GM13977 (cell line): ENCODE results near the gene COL27A1.

ENCODE experiments used
- DNase-seq: peaks from one replicate; pipeline ENCODE4 v3.0.0; 2012; ENCODE audit warnings: low spot score
- in situ Hi-C: fragments of 300-500 bp; cut with MboI; formaldehyde crosslinking; loops from one replicate; pipeline ENCODE4 v1.12.0; 2022; ENCODE audit warnings: low sequenced_read_pairs, low pct_unique_long_range_greater_than_20kb, mixed read lengths, inconsistent platforms; ENCODE audit not compliant: unreplicated experiment
- TF ChIP-seq, protein P1 (sequence below): IDR thresholded peaks from 2 replicates; pipeline ENCODE4 v1.5.1; 2012; ENCODE audit warnings: mild to moderate bottlenecking, control low read depth; ENCODE audit not compliant: insufficient read depth; ENCODE audit errors: extremely low read depth, missing control alignments

COL27A1 gene

DNA sequence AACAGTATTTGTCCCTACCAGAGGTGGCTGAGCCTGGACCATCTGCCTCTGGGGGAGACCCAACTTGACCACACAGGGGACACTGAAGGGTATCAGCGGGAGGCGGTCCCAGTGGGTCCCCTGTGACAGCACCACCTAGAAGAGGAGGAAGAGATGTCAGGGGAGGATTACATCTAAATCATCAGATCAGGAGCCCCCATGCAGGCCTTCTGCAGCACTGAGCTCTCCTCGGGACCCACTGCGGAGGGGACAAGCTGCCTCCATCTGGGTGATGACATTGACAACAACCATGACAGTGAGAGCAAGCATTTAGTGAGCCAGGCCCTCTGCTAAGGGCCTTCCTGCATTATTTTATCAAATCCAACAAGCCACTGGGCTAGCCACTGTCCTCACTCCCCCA is 186.7 kb downstream of the COL27A1 start:
- DNase-seq = no peak
- TF ChIP-seq, protein P1, sequence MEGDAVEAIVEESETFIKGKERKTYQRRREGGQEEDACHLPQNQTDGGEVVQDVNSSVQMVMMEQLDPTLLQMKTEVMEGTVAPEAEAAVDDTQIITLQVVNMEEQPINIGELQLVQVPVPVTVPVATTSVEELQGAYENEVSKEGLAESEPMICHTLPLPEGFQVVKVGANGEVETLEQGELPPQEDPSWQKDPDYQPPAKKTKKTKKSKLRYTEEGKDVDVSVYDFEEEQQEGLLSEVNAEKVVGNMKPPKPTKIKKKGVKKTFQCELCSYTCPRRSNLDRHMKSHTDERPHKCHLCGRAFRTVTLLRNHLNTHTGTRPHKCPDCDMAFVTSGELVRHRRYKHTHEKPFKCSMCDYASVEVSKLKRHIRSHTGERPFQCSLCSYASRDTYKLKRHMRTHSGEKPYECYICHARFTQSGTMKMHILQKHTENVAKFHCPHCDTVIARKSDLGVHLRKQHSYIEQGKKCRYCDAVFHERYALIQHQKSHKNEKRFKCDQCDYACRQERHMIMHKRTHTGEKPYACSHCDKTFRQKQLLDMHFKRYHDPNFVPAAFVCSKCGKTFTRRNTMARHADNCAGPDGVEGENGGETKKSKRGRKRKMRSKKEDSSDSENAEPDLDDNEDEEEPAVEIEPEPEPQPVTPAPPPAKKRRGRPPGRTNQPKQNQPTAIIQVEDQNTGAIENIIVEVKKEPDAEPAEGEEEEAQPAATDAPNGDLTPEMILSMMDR = no peak
- in situ Hi-C loops = no loop called here

DNA sequence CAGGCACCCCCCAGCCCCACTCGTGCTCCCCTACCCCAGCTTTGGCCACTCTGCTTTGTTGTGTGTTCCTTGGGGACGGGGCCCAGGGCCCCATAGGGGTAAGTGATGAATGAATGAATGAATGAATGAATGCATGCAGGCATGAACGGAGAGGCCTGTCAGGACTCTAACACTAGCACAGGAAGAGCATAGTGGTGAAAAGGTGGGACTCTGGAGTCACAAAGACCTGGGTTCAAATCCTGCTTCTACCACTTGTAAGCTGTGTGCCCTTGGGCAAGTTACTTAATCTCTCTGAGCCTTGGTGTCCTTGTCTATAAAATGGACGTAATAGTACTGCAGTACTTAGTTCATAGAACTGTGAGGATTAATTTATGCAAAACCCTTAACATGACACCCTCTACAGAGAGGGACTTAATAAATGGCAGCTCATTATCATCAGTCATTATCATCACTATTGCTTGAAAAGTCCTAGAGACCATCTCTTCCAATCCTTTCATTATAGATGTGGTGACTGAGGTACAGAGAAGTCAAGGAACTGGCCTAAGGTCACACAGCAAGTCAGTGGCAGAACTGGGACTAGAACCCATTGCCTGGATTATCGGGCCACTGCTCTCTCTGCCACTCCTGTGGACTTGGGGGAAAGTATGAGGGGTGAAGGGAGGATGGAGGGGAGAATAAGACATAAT is 187.6 kb downstream of the COL27A1 start:
- TF ChIP-seq, protein P1 = no peak
- no peak for DNase-seq
- in situ Hi-C loops = no loop called here

DNA sequence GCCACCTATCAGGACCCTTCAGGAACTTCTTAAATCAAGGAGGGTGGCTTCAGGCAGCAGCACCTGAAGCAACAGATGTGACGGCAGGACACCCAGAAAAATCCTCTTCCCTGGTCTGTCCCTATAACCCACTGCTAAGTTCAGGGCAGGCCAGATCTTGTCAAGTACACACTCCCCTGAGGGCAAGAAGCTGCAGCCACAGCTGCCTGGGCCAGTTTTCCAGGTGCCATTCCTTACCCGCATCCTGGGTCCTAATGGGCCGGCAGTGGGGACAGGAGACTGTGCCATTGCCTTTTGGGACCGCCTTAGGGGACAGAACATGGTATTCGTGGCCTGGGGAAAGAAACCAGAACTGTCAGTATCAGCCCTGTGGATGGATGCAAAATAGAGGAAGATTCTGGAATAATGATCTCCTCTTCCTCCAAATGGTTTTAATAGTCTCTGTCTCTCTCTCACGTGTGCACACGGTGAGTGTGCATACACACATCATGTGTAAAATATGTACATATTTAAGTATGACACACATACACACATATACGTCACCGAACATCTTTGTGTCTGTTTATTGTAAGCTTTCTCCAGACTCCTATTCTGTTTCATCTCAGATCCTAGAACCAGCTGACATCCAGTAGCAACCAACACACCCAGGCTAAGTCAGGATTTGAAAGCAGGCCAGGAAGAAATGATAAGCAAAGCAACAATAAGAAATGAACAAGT is 188.3 kb downstream of the COL27A1 start:
- TF ChIP-seq, protein P1 = no peak
- in situ Hi-C loops = no loop called here
- DNase-seq = no peak

DNA sequence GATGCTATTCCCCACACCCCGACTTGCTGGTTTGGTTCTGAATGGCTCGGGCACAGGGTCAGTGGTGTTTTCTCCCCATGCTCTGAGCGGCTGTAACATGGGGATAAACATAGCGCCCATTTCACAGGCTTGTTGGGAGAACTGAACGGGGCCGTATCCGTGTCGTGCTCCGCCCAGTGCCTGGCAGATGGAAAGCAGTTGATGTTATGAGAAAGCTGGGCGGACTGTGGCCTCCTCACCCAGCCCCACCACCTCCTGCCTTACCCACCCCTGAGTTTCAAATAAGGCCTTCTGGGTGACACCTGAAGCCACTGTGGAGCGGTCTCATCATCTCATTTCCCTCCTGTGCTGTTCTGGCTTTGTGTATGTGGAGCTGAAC is 188.8 kb downstream of the COL27A1 start:
- TF ChIP-seq, protein P1 = no peak
- no peak for DNase-seq
- in situ Hi-C loops = no loop called here

DNA sequence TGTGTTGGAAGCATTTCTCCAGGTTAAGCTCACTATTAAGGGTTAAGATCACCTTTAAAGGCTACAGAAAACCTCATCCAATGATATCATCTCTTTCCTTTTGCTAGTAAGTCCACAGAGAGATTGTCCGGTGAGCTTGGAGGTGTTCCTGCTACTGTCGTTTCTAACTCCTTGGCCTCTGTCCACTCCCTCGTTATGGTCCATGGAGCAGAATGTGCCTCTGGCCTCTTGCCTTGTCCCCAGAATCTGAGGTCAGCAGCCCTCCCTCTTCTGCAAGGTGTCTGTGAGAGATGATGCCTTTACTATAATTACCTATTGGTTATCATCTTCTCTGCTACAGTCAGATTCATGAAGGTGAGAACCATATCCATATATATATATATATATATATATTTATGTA is 189.4 kb downstream of the COL27A1 start:
- TF ChIP-seq, protein P1 = no peak
- in situ Hi-C loops = no loop called here
- no peak for DNase-seq

DNA sequence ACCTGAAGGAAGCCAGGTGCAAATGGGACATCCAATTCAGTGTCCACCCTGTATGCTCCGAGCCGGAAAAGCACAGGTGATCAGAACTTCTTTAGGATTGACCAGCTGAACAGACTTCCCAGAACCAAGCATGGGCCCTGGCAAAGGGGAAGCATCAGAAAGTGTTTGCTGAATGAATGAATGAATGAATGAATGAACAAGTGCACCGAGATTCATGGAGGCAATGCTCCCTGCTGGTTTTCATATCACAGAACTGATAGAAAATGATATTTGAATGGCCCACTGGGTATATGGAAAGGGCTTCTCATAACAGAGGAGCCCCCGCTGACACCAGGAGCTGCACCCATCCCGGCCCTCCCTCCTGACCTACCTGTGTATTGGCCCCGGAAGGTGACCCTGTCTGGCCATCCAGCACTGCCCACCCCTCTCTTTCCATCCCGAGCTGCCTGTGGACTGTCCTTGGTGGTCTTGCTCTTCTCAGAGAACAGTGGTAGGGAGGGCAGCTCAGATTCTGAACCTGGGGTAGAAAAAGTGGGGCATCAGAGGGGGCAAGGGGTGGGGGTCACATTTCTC is 190.2 kb downstream of the COL27A1 start:
- TF ChIP-seq, protein P1 = no peak
- no peak for DNase-seq
- in situ Hi-C loops = no loop called here
